ENCODE data around the gene NHSL1.

The NHSL1 gene

DNA sequence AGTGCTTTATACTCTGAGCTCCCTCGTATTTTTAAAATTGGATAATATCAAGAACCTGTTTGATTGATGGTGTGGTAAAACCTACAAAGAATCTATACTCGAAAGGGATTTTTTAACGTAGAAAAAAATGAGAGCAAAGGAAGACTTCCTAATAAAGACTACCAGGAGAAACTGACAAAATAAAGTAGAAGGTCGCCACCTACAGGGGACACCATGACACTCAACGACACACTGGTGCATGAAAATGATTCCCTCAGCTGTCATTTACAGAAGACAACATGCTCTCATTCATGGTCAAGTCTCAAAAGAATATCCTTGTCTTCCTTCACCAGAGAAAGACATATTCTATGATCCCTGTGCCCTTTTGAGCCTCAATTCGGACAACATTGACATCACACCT, 10.1 kb upstream of the NHSL1 start:
- Histone ChIP-seq H3K27ac (ENCODE audit: low read depth in 2 of 2, low read length in 2 of 2) (no peak overlapping the region), H3K9ac (ENCODE audit: low read depth in 1 of 2, low read length in 2 of 2) (no peak overlapping the region), H3K27me3 (ENCODE audit: control insufficient read depth in 2 of 2, insufficient read depth in 2 of 2, low read length in 2 of 2) (no peaks in the 10 kb centered on the region), H3K4me3 (ENCODE audit: low read length in 2 of 2) (no peak overlapping the region), H3K36me3 (ENCODE audit: control insufficient read depth in 2 of 2, insufficient read depth in 2 of 2, low read length in 2 of 2) (no peaks in the 10 kb centered on the region), H3K4me1 (ENCODE audit: control insufficient read depth in 2 of 2, insufficient read depth in 2 of 2, low read length in 2 of 2) (peaks cover 13 to 22% of the 10 kb centered on the region in 2 donors), H3K9me3 (ENCODE audit: control insufficient read depth in 2 of 2, low read length in 2 of 2) (no peaks in the 10 kb centered on the region)

DNA sequence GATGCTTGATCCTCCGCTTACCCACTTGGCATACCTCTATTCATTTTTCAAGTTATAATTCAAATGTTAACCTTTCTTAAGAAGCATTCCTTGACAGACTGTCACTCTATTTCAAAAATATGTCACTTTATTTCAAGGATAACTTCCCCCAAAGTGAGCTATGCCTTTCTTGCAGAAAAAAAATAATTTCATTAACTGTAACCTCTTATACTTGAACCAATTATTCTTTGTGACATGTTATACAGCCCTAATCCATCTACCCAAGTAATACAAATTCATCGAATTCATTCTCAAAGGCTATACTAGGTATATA, 9.3 kb upstream of the NHSL1 start:
- Histone ChIP-seq H3K9ac (ENCODE audit: low read depth in 1 of 2, low read length in 2 of 2) (no peak overlapping the region), H3K27me3 (ENCODE audit: control insufficient read depth in 2 of 2, insufficient read depth in 2 of 2, low read length in 2 of 2) (no peaks in the 10 kb centered on the region), H3K27ac (ENCODE audit: low read depth in 2 of 2, low read length in 2 of 2) (peak overlapping the region; percentile 29 to 61), H3K36me3 (ENCODE audit: control insufficient read depth in 2 of 2, insufficient read depth in 2 of 2, low read length in 2 of 2) (no peaks in the 10 kb centered on the region), H3K4me1 (ENCODE audit: control insufficient read depth in 2 of 2, insufficient read depth in 2 of 2, low read length in 2 of 2) (peaks cover 14 to 27% of the 10 kb centered on the region in 2 donors), H3K9me3 (ENCODE audit: control insufficient read depth in 2 of 2, low read length in 2 of 2) (no peaks in the 10 kb centered on the region), H3K4me3 (ENCODE audit: low read length in 2 of 2) (no peak overlapping the region)

DNA sequence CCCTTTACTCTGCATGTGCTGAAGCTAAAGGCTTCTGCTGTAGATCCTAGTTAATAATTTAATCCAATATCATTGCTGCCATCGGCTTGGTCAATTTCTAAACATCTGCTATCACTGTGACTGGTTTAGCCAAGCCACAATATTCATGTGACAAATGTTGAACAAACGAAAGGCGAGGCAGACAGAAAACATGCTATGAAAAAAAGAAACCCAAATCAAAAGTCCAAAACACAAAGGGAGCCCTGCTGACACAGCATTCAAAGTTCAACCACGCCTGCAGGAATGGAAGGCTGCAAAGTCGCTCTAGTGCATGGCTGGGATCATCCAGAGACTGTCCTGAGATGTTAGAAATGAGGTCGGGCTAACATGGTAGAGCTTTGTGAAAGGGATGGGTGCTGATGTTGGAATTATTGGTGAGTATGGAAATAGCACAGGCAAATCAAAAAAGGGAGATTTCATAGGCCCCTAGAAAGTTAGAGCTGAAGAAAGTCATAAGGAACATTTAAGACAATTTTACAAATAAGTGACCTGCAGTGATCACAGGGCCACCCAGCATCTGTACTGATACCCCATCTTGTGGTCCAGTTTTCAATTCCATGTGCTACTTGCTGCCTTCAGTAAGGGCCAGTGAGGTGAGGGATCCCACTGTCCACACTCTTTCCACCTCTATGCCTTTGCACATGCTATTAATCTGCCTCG, 8.8 kb upstream of the NHSL1 start:
- no peaks in the 10 kb centered on the region for H3K27me3 ChIP-seq (ENCODE audit: control insufficient read depth in 2 of 2, insufficient read depth in 2 of 2, low read length in 2 of 2)
- peak overlapping the region; percentile 29 to 61 for H3K27ac ChIP-seq (ENCODE audit: low read depth in 2 of 2, low read length in 2 of 2)
- peaks cover 14 to 32% of the 10 kb centered on the region in 2 donors for H3K4me1 ChIP-seq (ENCODE audit: control insufficient read depth in 2 of 2, insufficient read depth in 2 of 2, low read length in 2 of 2)
- no peak overlapping the region for H3K4me3 ChIP-seq (ENCODE audit: low read length in 2 of 2)
- H3K9ac ChIP-seq (ENCODE audit: low read depth in 1 of 2, low read length in 2 of 2): no peak overlapping the region
- H3K36me3 ChIP-seq (ENCODE audit: control insufficient read depth in 2 of 2, insufficient read depth in 2 of 2, low read length in 2 of 2): no peaks in the 10 kb centered on the region
- H3K9me3 ChIP-seq (ENCODE audit: control insufficient read depth in 2 of 2, low read length in 2 of 2): no peaks in the 10 kb centered on the region

DNA sequence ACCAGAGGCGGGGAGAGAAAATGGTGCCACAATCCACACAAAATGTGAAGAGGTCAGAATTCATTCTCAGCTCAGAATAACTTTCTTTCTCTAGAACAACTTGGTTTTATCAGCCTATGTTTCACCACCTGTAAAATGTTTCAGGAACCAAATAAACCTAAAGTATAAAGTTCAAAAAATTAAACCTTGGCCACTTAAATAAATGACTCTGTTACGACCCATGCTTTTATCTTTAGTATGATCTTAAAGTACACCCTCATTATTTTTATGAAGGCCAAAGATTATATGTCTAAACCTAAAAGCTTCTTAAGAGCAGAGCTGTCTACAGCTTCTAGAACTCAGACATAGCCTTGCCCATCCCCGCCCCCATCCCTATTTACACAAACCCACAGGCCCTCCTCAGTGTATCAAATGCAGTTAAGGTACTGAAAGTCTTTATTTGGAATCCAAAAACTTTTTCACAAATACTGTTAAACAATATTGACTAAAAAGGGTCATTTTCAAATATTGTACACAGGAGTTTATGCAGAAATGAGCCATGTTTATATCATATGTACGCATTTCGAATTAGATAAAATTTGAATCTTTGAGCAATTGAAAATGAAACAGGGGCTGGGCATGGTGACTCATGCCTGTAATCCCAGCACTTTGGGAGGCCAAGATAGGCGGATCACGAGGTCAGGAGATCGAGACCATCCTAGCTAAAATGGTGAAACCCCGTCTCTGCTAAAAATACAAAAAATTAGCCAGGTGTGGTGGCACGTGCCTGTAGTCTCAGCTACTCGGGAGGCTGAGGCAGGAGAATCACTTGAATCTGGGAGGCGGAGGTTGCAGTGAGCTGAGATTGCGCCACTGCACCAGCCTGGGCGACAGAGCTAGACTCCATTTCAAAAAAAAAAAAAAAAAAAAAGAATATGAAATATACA, 5.7 kb upstream of the NHSL1 start:
- no peaks in the 10 kb centered on the region for H3K27me3 ChIP-seq (ENCODE audit: control insufficient read depth in 2 of 2, insufficient read depth in 2 of 2, low read length in 2 of 2)
- peak overlapping the region in 1 of 2 donors; percentile 28 for H3K9ac ChIP-seq (ENCODE audit: low read depth in 1 of 2, low read length in 2 of 2)
- H3K4me1 ChIP-seq (ENCODE audit: control insufficient read depth in 2 of 2, insufficient read depth in 2 of 2, low read length in 2 of 2): peaks cover 25 to 54% of the 10 kb centered on the region in 2 donors
- H3K9me3 ChIP-seq (ENCODE audit: control insufficient read depth in 2 of 2, low read length in 2 of 2): no peaks in the 10 kb centered on the region
- H3K4me3 ChIP-seq (ENCODE audit: low read length in 2 of 2): peak overlapping the region; percentile 55
- H3K27ac ChIP-seq (ENCODE audit: low read depth in 2 of 2, low read length in 2 of 2): peak overlapping the region; percentile 87 to 90
- H3K36me3 ChIP-seq (ENCODE audit: control insufficient read depth in 2 of 2, insufficient read depth in 2 of 2, low read length in 2 of 2): no peaks in the 10 kb centered on the region

DNA sequence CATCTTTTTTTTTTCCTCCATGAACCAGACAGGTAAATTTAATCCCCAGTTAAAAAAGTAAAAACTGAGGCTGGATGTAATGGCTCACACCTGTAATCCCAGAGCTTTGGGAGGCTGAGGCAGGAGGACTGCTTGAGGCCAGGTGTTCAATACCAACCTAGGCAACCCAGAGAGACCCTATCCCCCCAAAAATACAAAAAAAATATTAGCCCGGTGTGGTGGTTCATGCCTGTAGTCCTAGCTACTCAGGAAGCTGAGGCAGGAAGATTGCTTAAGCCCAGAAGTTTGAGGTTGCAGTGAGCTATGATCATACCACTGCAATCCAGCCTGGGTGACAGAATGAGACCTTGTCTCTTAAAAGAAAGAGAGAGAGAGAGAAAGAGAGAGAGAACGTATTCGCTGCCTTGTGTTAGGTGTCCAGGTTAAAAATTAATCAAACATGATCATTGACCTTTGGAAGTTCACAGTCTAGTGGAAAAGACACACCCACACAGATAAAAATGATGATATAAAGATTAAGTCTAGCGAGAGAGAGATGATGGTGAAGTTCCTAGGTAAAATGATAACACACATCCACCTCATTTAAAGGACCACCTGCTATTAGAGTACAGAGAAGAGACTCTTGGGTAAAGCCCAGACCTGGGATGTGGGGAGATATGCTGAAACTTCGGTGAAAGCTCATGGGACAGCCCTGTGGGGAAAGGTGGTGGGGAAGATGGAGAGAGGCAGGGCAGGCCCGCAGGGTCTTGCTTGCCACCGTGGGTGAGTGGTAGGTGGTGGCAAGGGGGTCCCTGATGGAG, 4.8 kb upstream of the NHSL1 start:
- Histone ChIP-seq H3K4me3 (ENCODE audit: low read length in 2 of 2) (peak overlapping the region; percentile 55), H3K27ac (ENCODE audit: low read depth in 2 of 2, low read length in 2 of 2) (peak overlapping the region; percentile 87 to 90), H3K36me3 (ENCODE audit: control insufficient read depth in 2 of 2, insufficient read depth in 2 of 2, low read length in 2 of 2) (no peaks in the 10 kb centered on the region), H3K4me1 (ENCODE audit: control insufficient read depth in 2 of 2, insufficient read depth in 2 of 2, low read length in 2 of 2) (peaks cover 25 to 58% of the 10 kb centered on the region in 2 donors), H3K27me3 (ENCODE audit: control insufficient read depth in 2 of 2, insufficient read depth in 2 of 2, low read length in 2 of 2) (no peaks in the 10 kb centered on the region), H3K9ac (ENCODE audit: low read depth in 1 of 2, low read length in 2 of 2) (peak overlapping the region; percentile 14 to 68), H3K9me3 (ENCODE audit: control insufficient read depth in 2 of 2, low read length in 2 of 2) (no peaks in the 10 kb centered on the region)

DNA sequence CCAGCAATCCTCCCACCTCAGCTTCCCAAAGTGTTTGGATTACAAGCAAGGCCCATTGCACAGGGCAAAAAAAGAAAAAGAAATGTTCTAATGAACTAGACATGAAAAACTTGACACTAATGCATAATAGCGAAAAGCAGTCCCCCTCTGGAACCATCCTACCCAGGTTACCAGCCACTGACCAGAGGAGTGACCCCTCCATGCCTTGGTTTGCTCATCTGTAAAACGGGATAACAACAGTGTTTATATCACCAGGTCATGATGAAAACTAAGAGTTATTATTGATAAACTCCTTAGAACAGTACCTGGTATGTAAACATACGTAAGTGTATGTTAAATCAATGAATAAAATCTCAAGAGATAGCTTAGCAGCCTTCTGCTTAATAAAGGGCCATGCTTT, 3.3 kb upstream of the NHSL1 start:
- Histone ChIP-seq H3K4me3 (ENCODE audit: low read length in 2 of 2) (no peak overlapping the region), H3K4me1 (ENCODE audit: control insufficient read depth in 2 of 2, insufficient read depth in 2 of 2, low read length in 2 of 2) (peaks cover 25 to 50% of the 10 kb centered on the region in 2 donors), H3K27ac (ENCODE audit: low read depth in 2 of 2, low read length in 2 of 2) (peak overlapping the region; percentile 87 to 90), H3K9ac (ENCODE audit: low read depth in 1 of 2, low read length in 2 of 2) (no peak overlapping the region), H3K9me3 (ENCODE audit: control insufficient read depth in 2 of 2, low read length in 2 of 2) (no peaks in the 10 kb centered on the region), H3K36me3 (ENCODE audit: control insufficient read depth in 2 of 2, insufficient read depth in 2 of 2, low read length in 2 of 2) (no peaks in the 10 kb centered on the region), H3K27me3 (ENCODE audit: control insufficient read depth in 2 of 2, insufficient read depth in 2 of 2, low read length in 2 of 2) (no peaks in the 10 kb centered on the region)

DNA sequence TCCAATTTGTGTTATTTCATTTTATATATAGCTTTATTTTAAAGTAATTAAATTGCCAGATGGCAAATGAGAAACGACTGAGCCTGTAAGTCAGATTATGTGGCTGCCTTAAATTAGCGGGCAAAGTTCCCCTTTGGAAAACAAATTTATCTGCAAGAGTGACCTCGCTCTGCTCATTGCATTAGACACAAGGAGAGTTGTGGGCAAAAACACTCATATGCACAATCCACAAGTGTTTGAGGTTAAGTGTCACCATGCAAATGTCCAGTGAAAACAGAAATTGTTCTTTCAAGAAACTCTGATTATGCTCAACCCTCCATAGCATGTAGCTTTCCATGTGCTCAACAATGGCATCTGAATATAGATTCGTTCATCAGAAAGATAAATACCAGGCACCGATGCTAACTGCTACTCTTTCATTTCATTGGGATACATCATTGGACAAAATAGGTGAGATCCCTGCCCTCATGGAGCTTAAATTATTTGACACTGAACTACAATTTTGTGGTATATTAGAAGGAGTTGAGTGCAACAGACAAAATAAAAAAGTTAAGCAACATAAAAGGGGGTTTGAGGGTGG, 1.7 kb upstream of the NHSL1 start:
- Histone ChIP-seq H3K4me3 (ENCODE audit: low read length in 2 of 2) (peak overlapping the region in 1 of 2 donors; percentile 23), H3K27me3 (ENCODE audit: control insufficient read depth in 2 of 2, insufficient read depth in 2 of 2, low read length in 2 of 2) (no peaks in the 10 kb centered on the region), H3K27ac (ENCODE audit: low read depth in 2 of 2, low read length in 2 of 2) (peak overlapping the region; percentile 30 to 62), H3K4me1 (ENCODE audit: control insufficient read depth in 2 of 2, insufficient read depth in 2 of 2, low read length in 2 of 2) (peaks cover 17 to 58% of the 10 kb centered on the region in 2 donors), H3K9ac (ENCODE audit: low read depth in 1 of 2, low read length in 2 of 2) (no peak overlapping the region), H3K9me3 (ENCODE audit: control insufficient read depth in 2 of 2, low read length in 2 of 2) (no peaks in the 10 kb centered on the region), H3K36me3 (ENCODE audit: control insufficient read depth in 2 of 2, insufficient read depth in 2 of 2, low read length in 2 of 2) (peaks cover 0 to 4% of the 10 kb centered on the region in 2 donors)

DNA sequence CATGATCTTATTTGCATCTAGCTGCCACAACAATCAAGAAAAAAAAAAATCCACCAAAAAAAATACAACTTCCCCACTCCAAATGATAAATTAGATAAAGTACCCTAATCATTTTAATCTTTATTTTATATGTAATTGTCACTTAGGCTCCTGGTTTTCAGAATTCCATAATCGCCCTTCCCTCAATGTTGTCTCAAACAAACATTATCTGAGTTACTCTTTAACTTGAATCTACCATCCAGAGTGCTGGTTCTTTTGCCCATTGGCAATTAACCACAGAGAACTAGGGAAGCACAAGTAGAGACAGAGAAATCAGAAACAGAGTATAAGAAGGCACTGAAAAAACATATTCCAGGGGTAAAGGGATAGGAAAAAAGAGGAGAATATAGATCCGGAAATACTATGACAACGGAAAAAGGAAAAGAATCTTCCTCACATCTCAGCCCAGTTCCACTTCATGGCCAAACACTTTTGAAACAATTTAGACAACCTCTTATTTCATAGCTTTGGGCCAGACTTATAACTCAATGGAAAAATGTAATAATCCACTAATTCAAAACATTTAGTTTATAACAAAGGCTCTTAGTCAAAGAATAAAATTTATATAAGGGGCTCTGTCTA, 861 bp upstream of the NHSL1 start:
- H3K4me3 ChIP-seq (ENCODE audit: low read length in 2 of 2): peak overlapping the region; percentile 56 to 80
- H3K27ac ChIP-seq (ENCODE audit: low read depth in 2 of 2, low read length in 2 of 2): peak overlapping the region; percentile 62 to 86
- no peaks in the 10 kb centered on the region for H3K27me3 ChIP-seq (ENCODE audit: control insufficient read depth in 2 of 2, insufficient read depth in 2 of 2, low read length in 2 of 2)
- no peaks in the 10 kb centered on the region for H3K9me3 ChIP-seq (ENCODE audit: control insufficient read depth in 2 of 2, low read length in 2 of 2)
- peak overlapping the region in 1 of 2 donors; percentile 78 for H3K9ac ChIP-seq (ENCODE audit: low read depth in 1 of 2, low read length in 2 of 2)
- peaks cover 14 to 55% of the 10 kb centered on the region in 2 donors for H3K4me1 ChIP-seq (ENCODE audit: control insufficient read depth in 2 of 2, insufficient read depth in 2 of 2, low read length in 2 of 2)
- H3K36me3 ChIP-seq (ENCODE audit: control insufficient read depth in 2 of 2, insufficient read depth in 2 of 2, low read length in 2 of 2): peaks cover 3 to 7% of the 10 kb centered on the region in 2 donors

DNA sequence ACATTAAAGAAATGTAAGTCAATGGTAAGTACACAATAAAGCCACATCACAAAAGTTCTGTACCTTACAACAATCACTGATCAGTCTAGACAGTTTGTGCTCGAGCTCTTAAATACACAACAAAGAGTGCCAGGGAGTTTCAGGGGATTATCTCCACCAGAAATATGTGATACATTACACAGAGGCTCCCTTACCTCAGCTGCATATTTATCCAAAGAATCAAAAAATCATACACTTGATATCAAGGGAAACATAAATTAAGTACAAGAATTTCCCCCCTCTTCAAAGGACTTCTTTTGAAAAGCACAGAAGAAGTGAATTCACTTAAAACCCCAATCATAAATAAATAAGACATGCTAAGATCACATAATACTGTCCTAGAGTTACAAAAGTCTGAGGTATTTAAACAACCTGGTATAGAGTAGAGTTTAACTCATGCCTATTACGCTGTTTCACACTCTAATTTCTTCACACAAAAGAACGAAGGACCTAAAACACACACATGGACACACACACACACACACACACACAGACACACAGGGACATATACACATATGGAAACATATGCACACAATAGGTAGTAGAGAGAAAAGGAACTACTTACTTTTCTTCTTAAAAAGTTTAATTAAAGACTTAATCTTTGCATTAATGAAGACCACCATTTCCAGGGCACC, 528 bp downstream of the NHSL1 start:
- Histone ChIP-seq H3K4me1 (ENCODE audit: control insufficient read depth in 2 of 2, insufficient read depth in 2 of 2, low read length in 2 of 2) (peaks cover 11 to 57% of the 10 kb centered on the region in 2 donors), H3K4me3 (ENCODE audit: low read length in 2 of 2) (peak overlapping the region; percentile 56 to 80), H3K9me3 (ENCODE audit: control insufficient read depth in 2 of 2, low read length in 2 of 2) (no peaks in the 10 kb centered on the region), H3K27ac (ENCODE audit: low read depth in 2 of 2, low read length in 2 of 2) (peak overlapping the region; percentile 62 to 86), H3K9ac (ENCODE audit: low read depth in 1 of 2, low read length in 2 of 2) (peak overlapping the region; percentile 69 to 78), H3K27me3 (ENCODE audit: control insufficient read depth in 2 of 2, insufficient read depth in 2 of 2, low read length in 2 of 2) (no peaks in the 10 kb centered on the region), H3K36me3 (ENCODE audit: control insufficient read depth in 2 of 2, insufficient read depth in 2 of 2, low read length in 2 of 2) (peaks cover 4 to 7% of the 10 kb centered on the region in 2 donors)
